22Rv1 (cell line): Measurements from ENCODE around the gene ELSPBP1.
A peak's percentile ranks its signal among the peaks of the same experiment; 100 is the strongest.
"Not testable (repeated sequence)": the region's sequence is repeated elsewhere in the genome, so short reads cannot be mapped to it uniquely, and the experiment has no call there.

Source experiments
- H3K27ac ChIP-seq: fragments of 450-650 bp; 2 replicates; pipeline ENCODE4 v1.5.1; 2017
- ZFX ChIP-seq: fragments of 450-650 bp; IDR thresholded peaks from 2 replicates; pipeline ENCODE4 v1.6.1; 2017; ENCODE audit warnings: antibody characterized with exemption, borderline replicate concordance
- TF ChIP-seq, protein P1 (sequence below): fragments of 450-650 bp; IDR thresholded peaks from 2 replicates; pipeline ENCODE4 v1.5.1; 2017; ENCODE audit warnings: mild to moderate bottlenecking

The ELSPBP1 gene

DNA sequence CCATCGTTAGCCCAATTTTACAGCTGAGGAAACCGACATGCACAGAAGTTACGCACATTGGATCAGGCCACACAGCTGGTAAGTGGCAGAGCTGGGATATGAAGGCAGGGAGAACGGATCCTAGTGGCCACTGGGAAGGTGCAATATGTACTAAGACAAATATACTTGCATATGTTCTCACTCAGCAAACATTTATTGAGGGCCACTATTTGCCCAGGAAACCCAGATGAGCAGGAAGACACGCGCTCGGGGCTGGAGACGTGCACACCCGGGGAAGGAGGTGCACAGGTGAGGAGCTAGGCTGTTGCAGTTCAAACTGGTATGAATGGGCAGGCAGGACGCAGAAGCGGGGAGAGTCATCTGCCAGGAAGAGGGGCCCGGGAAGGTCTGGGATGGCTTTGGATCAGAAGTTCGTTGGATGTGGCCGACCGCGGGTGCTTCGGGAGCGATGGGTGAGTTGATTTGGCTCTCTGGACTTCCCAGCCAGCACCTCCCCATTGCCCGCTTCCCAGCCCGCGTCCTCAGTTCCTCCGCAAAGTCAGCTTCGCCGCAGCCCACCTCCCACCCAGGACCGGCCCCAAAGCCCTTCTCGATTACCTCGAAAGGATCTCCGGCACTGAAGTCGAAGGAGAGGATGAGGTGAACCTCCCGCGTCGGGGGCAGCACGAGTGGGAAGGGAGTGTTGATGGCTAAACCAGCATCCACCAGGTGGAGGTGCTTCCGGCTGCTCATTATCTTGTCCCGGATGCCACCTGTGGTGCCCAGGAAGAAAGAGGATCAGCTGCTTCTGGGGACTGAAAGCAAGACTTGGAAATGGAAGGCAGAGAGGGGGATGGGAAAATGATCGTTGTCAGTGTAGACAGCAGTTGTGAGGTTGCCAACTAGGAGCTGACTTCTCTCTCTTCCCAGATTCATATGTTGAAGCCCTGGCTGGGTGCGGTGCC lies 67.2 kb downstream of the ELSPBP1 start:
- H3K27ac ChIP-seq, result peak overlapping the region; percentile 42
- TF ChIP-seq, protein P1, sequence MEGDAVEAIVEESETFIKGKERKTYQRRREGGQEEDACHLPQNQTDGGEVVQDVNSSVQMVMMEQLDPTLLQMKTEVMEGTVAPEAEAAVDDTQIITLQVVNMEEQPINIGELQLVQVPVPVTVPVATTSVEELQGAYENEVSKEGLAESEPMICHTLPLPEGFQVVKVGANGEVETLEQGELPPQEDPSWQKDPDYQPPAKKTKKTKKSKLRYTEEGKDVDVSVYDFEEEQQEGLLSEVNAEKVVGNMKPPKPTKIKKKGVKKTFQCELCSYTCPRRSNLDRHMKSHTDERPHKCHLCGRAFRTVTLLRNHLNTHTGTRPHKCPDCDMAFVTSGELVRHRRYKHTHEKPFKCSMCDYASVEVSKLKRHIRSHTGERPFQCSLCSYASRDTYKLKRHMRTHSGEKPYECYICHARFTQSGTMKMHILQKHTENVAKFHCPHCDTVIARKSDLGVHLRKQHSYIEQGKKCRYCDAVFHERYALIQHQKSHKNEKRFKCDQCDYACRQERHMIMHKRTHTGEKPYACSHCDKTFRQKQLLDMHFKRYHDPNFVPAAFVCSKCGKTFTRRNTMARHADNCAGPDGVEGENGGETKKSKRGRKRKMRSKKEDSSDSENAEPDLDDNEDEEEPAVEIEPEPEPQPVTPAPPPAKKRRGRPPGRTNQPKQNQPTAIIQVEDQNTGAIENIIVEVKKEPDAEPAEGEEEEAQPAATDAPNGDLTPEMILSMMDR, result peak; percentile 13; the same call in 1 of the 2 replicates
- TF ChIP-seq ZFX, result no peak

DNA sequence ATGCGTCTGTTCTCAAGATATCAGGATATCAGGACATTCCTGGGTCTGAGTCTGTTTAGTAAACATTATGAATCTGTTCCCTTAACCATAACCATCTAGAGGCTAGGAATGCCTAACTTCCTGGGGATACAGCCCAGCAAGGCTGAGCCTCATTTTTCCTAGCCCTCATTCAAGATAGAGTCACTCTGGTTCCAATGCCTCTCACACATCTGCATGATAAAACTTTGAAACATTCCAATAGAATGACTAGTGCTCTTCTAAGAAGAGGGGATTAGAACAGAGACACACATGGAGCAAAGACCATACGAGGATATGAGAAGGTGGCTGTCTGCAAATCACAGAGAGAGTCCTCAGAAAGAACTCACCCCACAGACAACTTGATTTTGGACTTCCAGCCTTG lies 70.1 kb downstream of the ELSPBP1 start:
- H3K27ac ChIP-seq, result no peak overlapping the region
- TF ChIP-seq, protein P1, result no peak
- no peak for TF ChIP-seq ZFX

DNA sequence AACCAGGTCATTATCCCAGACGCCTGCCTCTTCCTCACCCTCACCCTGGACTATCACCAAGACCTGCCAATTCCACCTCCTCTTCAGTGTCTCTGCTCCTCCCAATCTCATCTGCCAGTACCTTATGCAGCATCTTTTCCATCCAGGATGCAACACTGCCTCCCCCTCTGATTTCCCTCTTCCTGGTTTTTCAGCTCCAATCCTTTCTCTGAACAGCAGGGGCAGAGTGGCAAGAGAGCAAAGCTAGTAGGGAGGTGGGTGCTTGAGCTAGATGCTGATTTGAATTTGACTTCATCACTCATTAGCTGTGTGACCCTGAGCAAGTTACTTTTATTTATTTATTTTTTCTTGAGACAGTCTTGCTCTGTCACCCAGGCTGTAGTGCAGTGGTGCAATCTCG lies 75.0 kb downstream of the ELSPBP1 start:
- H3K27ac ChIP-seq, result no peak overlapping the region
- TF ChIP-seq ZFX, result no peak
- TF ChIP-seq, protein P1, result no peak

DNA sequence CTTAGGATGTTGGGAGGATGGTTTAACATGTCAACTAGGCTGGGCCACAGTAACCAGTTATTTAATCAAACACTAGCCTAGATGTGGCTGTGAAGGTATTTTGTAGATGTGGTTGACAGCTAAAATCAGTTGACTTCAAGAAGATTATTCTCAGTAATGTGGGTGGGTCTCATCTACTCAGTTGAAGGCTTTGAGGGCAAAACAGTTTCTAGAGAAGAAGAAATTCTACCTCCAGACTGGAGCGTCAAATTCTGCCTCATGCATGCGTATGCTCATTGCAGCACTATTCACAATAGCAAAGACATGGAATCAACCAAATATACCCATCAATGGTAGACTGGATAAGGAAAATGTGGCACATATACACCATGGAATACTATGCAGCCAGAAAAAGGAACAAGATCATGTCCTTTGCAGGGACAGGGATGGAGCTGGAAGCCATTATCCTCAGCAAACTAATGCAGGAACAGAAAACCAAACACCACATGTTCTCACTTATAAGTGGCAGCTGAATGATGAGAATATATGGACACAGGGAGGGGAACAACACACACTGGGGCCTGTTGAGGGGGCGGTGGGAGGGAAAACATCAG lies 75.8 kb downstream of the ELSPBP1 start:
- H3K27ac ChIP-seq, result not testable (repeated sequence)
